OCI-M1 (cell line): Measurements from ENCODE around the gene SCRG1.

ENCODE experiments used
- DNase-seq: peaks from one replicate; lab custom pipeline; 2025; lab: John Stamatoyannopoulos, UW

Gene SCRG1

DNA sequence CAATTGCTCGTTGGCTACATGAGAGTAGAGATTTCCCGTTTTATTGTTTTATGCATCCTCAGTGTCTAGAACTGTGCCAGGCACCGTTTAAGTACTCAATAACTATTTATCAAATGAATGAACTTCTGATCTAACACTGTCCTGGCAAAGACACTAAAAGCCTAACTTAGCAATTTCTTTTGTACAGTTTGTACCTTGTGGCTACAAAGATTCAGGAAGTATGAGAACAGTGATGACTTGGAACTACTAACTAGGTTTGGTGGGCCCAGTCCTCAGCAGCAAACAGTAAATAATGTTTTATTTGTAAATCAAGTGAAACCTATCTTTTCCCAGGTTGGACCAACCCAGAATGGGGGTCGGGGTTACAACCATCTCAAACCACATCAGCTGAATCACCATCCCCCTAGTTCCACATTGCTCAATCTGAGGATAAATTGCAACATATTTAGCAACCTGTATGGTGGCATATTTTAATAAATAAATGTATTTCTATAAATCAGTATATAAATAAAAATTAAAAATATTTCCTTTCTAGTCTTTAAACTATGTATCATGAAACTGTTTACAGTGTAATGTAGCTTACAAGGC, 12.3 kb upstream of the SCRG1 start:
- peak; percentile 37 for DNase-seq

DNA sequence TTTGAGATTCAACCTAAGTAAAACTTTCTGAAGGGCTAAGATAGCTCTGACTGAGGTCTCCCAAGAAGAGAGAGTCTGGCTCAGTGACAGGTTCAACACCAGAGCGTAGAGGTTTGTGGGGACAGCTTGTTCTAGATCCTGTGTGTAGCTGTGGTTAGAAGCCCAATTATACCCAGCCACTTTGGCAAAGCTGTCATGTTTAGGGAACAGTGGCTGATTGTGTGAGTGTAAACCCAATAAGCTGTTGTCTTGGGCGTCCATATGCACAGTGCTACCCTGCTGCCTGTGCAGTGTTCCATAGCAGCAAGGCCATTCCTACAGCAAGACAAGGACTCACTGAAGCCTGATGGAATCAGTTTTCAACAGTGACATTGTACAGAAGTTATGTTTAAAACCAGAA, 11.2 kb upstream of the SCRG1 start:
- no peak for DNase-seq

DNA sequence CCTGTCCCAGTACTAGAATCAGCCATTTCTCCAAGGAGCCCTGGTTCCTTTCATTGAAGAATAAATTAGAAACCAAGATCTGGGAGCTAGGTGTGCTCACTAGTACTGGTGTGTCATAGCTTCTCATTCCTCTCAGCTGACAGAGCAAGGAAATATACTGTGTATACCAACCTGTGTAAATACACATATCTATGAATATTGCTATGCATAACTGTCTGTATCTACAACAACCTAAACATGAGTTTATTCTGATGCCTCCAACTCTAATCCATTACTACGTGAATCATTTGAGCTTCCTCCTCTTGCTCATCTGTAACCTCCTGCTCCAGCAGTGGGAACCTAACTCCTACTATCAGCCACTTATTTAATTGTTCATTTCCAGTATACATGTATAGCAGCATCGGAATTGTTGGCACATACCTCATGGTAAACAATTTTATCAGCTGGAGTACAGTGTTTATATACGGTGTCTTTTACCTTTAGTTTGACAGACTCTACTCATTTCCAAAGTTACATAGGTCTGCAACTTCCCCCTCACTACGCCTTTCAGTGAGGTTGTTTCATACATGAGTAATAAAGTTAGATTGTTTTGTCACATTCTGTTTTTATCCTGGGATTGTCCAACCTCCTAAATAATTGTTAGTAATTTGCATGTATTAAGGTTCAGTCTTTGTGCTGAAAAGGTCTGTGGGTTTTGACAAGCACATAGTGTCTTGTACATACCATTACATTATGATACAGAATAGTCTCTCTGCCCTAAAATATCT, 7.1 kb upstream of the SCRG1 start:
- DNase-seq, result no peak

DNA sequence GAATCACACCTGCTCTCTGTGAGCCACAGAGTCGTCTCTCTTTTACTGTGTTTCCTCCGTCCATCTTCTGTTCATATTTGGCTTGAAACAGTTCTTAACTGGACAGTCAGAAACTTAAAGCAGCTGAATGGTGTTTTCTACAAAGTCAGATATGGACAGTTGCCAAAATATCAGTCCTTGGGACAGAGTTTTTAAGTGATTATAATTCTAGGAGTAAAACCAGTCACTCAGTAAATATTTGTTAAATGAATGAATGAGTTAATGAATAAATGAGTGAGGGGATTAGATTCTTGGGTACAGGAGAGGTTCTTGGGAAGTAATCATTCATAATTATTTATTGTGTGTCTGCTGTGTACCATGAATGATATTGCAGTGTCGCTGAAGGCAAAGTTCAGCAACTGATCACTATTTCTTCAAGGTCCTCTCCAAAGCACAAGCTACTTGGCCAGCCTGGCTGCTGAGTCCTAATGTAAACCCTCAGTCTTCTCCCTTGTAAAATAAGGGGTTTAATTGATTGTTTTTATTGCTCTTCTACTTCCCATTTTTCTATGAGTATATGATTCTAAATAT, 5.5 kb upstream of the SCRG1 start:
- DNase-seq, result no peak

DNA sequence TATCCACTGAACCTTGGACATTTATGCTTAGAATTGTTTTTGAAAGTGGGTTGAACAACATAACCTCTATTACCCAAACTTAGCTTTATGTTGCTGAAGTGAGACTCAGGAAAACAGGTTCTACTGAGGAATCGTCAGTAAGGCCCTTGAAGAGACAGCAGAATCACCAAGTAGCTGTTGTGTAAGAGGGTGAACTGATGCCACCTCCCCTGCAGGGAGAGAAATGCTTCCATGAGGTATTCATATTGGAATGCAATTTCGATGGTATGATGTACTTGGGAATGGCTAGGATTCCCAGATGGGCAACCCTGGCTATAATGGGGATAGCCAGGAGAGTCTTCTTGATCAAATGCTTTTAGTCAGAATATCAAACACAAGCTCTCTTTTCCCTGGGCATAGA, 4.1 kb upstream of the SCRG1 start:
- DNase-seq, result no peak

DNA sequence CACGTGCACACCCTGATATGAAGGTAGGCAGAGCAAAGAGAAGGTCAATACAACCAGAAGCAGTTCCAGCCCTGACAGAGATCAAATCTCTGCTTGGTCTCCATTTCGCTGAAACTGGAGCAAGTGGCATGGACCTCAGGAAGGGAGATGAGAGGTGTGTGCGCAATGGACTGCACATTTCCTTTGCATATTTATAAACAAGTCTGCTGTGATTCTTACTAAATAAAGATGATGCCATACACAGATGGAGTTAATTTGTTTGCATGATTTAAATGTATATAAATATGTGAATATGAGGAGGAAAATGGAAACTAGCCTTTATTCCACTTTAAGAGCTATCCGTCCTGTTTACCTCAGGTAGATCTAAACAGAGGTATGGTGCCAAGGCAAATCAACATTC, 2.1 kb upstream of the SCRG1 start:
- no peak for DNase-seq

DNA sequence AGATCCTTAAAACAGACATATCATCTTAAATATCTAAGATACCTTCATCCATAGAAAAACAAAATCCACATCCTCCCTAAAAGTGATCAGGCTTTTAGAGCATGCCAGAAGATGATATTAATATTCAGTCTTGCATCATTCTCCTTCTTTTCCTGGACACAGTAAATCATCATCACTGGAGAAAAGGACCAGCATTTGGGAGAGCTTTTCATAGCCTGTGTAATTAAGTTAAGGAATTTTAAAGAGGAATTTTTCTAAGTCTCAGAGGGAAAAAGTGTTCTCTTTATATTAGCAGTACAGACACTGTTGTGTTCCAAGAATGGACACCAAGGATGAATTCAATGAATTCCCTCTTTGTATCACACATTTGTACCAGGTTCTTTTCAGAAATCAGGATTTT, 696 bp downstream of the SCRG1 start:
- DNase-seq, result no peak

DNA sequence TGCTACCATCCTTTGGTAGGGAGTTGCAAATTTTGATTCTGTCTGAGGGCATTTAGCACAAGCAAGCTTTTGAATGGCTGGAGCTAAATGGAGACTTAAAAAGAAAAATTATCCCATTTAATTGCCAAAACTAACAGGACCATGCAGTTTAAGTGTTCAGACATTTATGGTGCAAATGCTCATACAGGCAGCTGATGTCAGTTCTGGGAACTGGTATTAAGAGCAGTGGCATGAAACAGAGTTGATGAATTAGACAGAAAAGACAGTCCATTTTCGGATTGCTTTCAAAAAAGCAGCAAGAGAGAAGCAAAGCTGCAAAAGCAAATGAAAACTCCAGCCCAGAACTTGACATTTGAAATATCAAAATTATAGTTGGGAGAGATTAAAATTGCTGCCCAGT, 1.3 kb downstream of the SCRG1 start:
- DNase-seq, result no peak

DNA sequence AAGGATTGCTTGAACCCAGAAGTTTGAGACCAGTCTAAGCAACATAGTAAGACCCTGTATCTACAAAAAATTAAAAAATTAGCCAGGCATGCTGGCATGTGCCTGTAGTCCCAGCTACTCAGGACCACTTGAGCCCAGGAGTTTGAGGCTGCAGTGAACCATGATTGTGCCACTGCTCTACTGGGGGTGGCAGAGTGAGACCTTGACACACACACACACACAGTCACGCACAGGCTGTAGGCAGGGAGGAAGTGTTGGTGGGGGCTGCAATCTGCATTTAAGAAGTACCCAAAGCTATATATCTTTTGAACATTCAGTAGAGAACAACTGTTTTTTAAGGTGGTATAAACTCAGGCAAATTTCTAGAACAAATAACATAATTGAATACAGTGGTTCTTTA, 7.2 kb downstream of the SCRG1 start:
- no peak for DNase-seq

DNA sequence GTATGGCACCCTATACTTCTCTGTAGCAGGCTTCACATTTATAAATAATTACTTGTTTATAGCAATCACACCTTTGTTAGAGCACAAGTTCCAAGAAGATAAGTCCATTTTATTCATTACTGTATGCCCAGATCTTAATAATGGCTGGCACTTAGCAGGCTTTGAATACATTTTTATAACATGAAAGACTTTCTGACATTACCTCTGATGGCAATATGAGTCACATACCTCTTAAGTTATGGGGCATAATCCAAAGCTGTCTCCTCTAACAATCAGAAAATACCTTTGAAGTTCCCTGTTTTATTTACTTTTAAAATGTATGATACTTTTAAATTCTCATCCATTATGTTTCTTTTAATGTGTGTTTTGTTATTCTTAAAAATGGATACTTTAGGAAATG, 12.2 kb downstream of the SCRG1 start:
- DNase-seq, result no peak

DNA sequence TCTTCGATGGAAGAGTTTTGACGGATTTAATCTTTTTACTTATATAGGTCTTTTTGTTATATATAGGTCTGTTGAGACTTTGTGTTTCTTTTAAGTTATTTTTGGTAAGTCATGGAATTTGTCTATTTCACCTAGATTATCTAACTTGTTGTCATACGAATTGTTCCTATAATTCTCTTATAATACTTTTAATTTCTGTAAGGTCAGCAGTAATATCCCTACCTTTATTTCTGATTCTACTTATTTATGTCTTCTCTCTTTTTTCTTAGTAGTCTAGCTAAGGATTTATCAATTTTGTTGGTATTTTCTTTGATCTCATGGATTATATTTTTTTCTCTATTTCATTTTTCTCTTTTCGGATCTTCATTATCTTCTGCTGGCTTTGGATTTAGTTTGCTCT, 16.6 kb downstream of the SCRG1 start:
- DNase-seq, result no peak

DNA sequence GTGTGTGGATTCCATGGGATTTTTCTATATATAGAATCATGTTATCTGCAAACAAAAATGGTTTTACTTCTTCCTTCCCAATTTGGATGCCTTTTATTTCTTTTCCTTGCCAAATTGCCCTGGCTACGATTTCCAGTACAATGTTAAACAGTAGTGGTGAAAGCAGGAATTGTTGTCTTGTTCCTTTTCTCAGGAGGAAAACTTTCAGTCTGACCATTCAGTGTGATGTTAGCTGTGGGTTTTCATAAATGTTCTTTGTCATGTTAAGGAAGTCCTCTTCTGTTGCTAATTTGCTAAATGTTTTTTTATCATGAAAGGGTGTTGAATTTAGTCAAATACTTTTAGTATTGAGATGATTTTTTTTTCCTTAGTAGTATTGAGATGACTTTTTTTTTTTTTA, 17.3 kb downstream of the SCRG1 start:
- DNase-seq, result peak; percentile 28

DNA sequence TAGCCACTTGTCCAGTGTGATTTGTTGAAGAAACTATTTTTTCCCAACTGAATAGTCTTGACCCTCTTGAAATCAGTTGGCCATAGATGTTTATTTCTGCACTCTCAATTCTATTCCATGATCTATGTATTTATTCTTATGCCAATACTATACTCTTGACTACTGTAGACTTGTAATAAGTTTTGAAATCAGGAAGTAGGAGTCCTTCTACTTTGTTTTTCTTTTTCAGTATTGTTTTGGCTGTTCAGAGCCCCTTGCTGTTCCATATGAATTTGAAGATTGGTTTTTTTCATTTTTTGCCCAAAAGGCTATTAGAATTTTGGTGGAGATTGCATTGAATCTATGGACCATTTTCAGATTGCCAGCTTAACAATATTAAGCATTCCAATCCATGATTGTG, 17.9 kb downstream of the SCRG1 start:
- DNase-seq, result no peak

DNA sequence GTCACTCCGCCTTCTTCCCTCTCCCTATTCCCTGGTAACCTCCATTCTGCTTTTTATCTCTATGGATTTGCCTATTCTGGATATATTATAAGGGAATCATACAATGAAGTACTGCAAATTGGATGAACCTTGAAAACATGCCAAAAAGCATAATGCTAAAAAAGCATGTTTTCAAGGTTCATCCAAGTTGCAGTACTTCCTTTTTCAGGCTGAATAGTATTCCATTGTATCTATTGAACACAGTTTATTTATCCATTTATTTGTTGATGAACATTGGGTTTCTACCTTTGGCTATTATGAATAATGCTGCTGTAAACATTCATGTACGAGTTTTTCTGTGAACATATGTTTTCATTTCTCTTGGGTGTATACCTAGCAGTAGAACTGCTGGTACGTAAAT, 19.0 kb downstream of the SCRG1 start:
- DNase-seq, result no peak

DNA sequence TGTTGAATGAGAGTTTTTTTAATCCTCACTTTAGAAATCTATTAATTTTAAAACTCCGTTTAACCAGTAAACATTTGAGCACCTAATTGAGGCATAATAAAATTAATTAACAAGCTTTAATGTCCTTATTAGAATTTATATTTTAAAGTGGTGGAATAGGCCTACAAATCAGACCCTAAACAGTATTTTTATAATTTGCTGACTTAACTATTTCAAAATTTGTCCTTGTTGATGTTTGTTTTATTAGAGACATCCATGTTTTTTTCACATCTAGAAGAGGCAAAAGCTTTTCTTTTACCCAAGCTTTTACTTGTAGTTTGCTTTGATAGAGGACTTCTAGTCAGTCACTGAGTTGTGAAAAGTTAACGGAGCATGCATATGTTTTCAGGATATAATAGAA, 24.3 kb downstream of the SCRG1 start:
- no peak for DNase-seq

DNA sequence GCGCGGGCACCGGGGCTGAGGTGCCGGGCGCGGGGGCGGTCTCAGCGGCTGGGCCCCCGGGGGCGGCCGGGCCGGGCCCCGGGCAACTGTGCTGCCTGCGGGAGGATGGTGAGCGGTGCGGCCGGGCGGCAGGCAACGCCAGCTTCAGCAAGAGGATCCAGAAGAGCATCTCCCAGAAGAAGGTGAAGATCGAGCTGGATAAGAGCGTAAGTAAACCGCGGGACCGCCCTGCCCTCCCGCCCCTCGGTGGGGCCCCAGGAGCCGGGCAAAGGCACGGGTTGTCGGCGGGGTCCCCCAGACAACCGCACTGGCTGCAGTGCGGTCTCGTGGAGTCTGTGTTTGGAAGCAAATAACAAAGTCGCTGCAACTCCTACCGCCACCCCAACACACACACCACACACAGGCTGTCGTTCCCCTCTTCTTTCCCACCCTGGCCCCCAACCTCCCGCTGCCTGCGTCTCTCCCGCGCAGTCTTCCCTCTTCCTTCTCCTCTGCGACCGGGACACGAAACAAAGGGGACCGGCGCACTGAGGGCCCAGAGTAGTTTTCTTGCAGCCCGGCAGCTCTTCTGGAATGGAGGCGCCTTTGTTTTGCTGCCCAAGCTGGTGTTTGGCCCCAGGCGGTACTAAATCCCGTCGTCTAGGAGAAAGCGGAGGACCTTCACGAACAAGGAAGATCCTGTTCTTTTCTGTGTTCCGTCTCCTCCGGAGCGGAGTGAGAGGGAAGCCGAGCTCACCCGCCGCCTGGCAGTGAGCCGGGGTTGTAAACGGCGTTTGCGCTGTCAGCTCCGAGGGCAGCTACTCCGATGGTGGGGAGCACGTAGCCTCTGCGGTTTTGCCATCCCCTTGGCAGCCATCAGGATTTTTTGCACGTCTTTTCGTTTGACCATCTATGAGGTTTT, 27.4 kb downstream of the SCRG1 start:
- DNase-seq, result peak; percentile 80

DNA sequence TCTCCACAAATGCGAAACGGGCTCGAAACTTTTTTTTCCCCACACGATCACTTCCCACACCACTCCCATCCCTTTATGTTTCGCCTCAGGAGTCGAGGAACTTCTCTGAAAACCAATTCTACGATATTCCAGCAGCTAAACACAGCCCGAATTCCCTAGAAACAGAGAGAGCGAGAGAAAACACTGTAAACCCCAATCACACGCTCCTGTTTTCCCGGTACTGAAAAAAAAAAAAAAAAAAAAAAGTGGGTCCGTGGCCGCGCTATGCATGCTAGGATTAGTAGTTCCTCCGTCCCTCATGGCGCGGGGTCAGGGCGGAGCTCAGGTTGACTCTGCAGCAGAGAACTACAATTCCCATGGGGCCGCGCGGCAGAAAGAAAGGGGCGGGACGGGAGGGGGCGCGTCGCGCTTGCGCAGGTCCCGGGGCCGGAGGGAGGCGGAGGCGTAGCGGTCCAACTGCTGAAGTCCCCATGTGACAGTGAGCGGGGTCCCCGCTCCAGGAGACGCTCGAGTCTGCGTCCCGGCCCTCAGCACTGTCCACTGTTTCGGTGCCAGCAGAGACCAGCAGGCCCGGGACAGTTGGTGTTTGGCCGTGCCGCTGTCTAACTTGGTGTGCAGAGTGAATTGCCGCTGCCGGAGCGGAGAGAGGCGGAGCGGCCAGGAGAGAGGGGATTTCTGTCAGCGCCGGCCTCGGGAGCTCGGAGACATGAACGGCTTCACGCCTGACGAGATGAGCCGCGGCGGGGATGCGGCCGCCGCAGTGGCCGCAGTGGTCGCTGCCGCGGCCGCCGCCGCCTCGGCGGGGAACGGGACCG, 28.2 kb downstream of the SCRG1 start, which contains the start of gene SAP30:
Gene SAP30 (plus strand): TSS at position 478 of the 815 bp plus-strand sequence. CDS start 229 bp downstream, at position 707.
- DNase-seq, result peak; percentile 99

DNA sequence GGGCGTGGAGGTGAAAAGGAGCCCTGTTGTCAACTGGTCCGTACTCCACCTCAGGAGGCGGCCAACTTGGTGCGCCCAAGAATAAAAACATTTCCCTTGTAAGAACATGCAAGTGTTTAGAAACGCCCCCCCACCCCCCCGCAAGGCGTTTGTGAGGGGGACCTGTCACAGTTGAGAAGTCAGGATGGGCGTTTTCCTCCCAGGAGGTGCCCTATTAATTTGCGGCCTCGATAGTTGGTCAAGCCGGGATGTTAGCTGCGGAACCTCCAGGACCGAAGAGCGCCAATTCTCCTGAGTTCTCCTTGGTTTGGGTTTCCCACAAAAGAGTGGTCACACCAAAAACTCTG, 28.8 kb downstream of the SCRG1 start:
- no peak for DNase-seq

DNA sequence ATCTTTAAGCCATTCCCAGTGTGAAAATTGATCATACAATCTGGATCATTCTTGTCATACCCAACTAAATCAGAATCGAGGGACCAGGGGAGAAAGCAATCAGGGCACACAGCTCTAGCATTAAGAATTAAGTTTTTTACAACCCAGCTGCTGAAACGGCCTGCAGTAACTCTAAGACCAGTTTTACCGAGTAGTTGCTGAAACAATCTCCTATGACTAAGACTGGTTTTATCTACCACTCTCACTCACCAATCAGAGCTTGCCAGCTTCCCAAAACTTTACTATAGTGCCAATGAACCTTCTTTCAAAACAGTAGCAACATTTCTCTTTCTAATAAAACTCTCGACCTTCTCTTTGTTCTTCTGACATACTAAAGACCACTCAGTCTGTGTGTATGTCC, 31.0 kb downstream of the SCRG1 start:
- peak; percentile 80 for DNase-seq

DNA sequence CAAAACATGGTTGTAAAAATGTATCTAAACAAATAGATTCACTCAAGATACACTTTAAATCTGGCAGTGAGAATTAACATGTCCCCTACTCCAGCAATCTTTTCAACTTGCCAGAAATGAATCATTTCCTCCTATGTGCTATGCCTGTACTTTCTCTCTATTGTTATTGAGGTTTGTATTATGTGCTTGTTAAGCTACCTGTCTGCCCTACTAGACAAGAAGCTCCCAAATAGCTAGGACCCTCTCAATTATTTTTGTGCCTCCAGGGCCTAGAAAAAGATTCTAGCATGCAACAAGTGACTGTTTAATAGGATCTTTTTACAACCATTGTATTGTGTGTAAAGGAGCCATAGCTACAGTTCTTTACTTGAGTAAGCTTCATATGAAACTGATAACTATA, 31.6 kb downstream of the SCRG1 start:
- peak; percentile 25 for DNase-seq

DNA sequence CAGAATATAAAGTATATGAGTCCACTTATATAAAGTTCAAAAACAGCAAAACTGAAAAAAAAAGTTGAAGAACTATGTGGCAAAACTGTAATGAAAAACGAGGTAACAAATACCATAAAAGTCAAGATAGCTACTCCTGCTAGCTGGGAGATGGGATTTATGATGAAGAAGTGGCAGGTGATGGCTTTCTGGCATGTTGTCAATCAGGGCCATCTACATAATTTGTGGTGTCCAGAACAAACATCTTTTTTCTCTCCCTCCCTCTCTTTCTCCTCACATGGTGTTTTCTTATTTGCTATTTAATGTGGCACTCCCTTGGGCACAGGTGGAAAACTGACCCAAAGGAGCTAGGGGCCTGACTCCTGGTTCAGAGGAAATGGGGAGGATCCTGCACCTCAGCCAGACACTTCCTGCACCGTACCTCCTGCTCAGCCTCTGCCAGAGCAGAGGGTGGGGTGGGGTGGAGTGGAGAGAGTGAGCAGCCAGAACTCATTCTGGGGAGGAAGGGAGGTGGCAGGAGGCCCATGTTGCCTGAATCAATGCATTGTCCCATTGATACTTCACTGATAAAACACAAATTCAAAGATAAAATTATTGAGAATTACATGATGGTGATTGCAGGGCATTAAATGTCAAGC, 33.4 kb downstream of the SCRG1 start:
- DNase-seq, result no peak
